HG03460 (cell line): ENCODE data around the gene FAM120AOS.
"Not testable (repeated sequence)": the region's sequence is repeated elsewhere in the genome, so short reads cannot be mapped to it uniquely, and the experiment has no call there.

Source experiments
- ATAC-seq: cut with Tn5 transposase; IDR thresholded peaks from one replicate; pipeline ENCODE4 v1.9.1; 2021; ENCODE audit not compliant: unreplicated experiment

Gene FAM120AOS

GRCh38 chr9:93440896-93441580 is 12.3 kb downstream of the FAM120AOS start:
- ATAC-seq: no peak

GRCh38 chr9:93439301-93439700 is 14.1 kb downstream of the FAM120AOS start:
- not testable (repeated sequence) for ATAC-seq

- no peak for ATAC-seq
Observed at GRCh38 chr9:93437996-93438395, 15.4 kb downstream of the FAM120AOS start.

GRCh38 chr9:93436655-93437407 is 16.6 kb downstream of the FAM120AOS start:
- ATAC-seq: no peak

GRCh38 chr9:93436218-93436617 is 17.2 kb downstream of the FAM120AOS start:
- ATAC-seq: no peak

GRCh38 chr9:93435386-93435785 is 18.0 kb downstream of the FAM120AOS start:
- ATAC-seq: no peak

DNA sequence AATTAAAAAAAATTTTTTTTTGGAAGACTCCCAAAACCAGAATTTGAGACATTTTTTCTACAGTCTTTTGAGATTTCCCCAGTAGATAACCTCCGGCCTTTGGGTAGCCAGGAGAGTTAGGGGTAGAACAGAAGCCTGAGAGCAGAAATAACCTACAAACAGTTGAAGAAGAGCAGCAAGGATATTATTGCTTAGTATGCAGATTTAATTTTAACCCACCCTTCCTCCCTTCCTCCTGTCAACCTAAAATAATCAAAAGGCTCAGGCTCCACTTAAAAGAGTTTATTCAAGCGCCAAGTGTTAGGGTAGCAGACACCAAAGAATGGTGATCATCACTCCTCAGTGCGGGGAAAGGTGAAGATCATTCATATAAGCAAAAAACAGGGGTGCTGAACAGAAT is 19.3 kb downstream of the FAM120AOS start:
- ATAC-seq: no peak

- no peak for ATAC-seq
Observed at GRCh38 chr9:93432964-93433363, 20.4 kb downstream of the FAM120AOS start.

GRCh38 chr9:93431539-93432105 is 21.8 kb downstream of the FAM120AOS start:
- no peak for ATAC-seq

DNA sequence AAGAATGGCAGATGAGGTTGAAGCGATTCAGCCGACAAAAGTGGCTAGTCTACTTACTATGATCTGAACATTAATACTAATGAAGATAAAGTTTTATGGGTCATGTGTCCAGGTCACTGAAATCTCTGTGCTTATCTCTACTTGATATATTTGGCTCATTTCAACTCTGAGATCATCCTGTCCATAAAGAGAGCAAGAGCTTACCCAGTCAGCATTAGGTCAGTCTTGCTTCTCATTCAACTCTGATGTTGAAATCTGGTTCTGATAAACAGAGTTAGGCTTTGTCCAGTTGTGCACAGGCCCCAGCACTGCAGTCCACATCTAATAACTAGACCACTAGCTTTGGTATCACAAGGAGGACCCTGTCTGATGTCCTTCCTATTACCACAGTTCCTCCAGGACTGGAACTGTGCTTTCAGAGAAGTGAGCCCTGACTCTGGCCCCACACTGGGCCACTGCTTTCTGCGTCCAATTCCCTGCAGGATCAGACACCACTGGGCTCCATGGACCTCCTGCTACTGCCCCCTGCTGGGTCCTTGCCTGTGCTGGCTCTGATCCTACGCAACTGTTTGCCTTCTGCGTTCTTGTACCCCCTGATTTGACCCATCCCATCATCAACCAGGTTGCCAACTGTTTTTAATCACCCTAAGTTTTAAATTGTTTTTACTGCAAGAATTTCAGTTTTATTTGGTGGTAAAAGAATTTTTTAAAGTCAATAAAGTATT is 25.6 kb downstream of the FAM120AOS start:
- ATAC-seq: no peak

- ATAC-seq: no peak
Observed at GRCh38 chr9:93422977-93423616, 30.3 kb downstream of the FAM120AOS start.

DNA sequence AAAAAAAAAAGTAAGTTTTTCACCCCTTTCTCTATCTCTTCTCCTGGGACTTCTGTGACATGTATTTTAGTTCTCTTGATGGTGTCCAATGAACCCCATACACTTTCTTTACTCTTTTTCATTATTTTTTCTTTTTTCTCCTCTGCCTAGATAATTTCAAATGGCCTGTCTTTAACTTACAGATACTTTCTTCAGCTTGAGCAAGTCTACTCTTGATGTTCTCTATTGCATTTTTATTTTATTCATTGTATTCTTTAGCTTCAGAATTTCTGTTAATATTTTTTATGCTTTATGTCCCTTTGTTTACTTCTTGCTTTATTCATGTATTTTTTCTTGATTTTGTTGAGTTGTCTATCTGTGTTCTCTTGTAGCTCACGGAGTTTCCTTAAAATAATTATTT is 34.4 kb downstream of the FAM120AOS start:
- ATAC-seq: no peak

GRCh38 chr9:93417538-93417937 is 35.8 kb downstream of the FAM120AOS start:
- no peak for ATAC-seq

DNA sequence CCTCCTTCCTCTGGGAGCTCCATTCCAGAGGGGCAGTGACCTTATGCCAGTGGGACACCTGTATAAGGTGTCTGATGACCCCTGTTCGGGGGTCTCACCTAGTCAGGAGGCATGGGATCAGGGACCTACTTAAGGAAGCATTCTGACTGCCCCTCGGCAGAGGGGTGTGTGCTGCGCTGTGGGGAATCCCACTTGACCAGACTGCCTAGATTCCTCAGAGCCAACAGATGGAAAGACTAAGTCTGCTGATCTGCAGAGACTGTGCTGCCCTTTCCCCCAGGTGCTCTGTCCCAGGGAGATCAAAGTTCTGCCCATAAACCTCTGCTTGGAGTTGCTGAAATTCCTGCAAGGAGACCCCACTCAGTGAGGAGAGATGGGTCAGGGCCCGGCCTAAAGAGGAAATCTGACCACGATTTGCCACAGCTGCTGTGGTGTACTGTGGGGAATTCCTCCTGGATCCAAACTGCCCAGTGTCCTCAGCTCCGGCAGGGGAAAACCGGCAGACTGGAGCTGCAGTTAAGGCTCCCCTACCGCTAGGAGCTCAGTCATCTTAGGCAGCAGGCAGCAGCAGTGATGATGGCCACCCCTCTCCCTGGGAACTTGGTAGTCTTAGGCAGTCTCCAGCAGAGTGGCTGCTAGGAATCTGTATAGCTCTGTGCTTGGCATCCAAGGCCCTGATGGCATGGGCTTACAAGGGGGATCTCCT is 36.7 kb downstream of the FAM120AOS start:
- ATAC-seq: no peak

GRCh38 chr9:93415176-93415690 is 38.1 kb downstream of the FAM120AOS start:
- no peak for ATAC-seq

GRCh38 chr9:93413530-93413929 is 39.9 kb downstream of the FAM120AOS start:
- ATAC-seq: no peak

DNA sequence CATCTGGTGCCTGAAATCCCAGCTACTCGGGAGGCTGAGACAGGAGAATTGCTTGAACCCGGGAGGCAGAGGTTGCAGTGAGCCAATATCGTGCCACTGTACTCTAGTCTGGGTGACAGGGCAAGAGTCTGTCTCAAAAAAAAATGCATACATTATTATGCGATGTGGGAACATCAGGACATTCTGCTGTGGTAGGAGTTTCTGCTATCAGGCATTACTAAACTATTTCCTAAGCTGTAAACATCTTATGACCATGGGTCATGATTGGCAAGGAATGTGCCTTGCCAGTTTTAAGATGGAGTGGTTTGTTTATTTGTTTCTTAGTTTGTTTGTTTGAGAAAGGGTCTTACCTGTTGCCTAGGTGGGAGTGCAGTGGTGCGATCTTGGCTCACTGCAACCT is 47.0 kb downstream of the FAM120AOS start:
- ATAC-seq: no peak

GRCh38 chr9:93398471-93398870 is 54.9 kb downstream of the FAM120AOS start:
- no peak for ATAC-seq

DNA sequence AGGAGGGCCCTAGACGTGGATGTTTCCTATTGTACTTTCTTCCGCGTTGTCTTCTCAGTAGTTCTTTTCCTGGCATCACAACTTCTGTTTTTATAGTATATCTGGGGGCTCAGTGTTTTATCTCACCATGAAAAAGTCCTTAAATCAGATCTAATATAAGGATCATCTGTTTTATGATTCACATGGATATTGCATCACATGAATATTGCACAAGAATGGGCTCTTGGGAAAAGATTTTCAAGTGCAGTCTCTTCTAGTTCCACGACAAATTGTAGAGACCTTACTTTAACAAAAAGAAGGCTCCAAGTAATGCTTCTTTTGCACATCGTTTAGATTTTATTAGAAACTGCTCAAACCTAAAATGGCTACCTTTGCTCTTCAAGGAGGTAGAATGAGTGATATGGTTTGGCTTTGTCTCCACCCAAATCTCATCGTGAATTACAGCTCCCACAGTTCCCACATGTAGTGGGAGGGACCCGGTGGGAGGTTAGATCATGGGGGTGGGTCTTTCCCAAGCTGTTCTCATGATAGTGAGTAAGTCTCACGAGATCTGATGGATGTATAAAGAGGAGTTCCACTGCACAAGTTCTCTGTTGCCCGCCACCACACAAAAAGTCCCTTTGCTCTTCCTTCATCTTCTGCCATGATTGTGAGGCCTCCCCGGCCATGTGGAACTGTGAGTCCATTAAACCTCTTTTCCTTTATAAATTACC is 55.6 kb downstream of the FAM120AOS start:
- ATAC-seq: no peak
